ENCODE results near the gene RYR3. TPM values are rescaled to one million over a fixed set of nuclear protein-coding genes. Genes with fewer than 3 reads are reported as not detected.
A peak's percentile ranks its signal among the peaks of the same experiment; 100 is the strongest.
"Not testable (repeated sequence)": the region's sequence is repeated elsewhere in the genome, so short reads cannot be mapped to it uniquely, and the experiment has no call there.

RYR3 gene
- total RNA-seq, 1 donor from 2014 or later = 0.11 TPM

GRCh38 chr15:33813891-33814290 is 503.1 kb downstream of the RYR3 start:
- no peak for DNase-seq (ENCODE audit: low read depth)

DNA sequence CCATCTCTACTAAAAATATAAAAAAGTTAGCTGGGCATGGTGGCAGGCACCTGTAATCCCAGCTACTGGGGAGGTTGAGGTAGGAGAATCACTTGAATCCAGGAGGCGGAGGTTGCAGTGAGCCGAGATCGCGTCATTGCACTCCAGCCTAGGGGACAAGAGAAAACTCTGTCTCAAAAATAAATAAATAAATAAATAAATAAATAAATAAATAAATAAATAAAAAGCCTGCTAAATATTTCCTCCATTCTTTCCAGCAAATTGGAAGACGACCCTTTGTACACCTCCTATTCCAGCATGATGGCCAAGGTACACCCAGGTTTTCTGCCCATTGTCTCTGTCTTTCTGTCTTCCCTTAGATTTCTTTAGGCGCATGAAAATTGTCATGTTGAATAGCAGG is 508.7 kb downstream of the RYR3 start:
- DNase-seq (ENCODE audit: low read depth) = not testable (repeated sequence)

DNA sequence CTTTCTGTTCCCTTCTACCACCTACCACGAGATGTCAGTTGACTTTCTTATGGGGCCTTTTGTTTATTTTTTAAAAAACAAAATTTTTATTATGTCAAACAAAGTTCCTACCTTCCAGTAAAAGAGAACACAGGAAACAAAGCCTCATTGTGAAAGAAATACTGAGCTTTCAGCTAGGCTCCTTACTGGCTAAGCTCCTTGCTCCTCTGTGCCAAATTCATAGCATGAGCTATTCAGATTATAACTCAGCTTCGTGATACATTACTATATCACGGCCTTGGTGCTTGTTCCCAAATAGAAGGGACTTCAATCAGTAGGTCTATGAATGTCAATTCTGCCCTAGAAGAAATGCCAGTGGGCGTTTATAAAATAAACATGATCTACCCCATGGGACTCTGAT is 511.7 kb downstream of the RYR3 start:
- no peak for DNase-seq (ENCODE audit: low read depth)

GRCh38 chr15:33823119-33823518 is 512.4 kb downstream of the RYR3 start:
- DNase-seq (ENCODE audit: low read depth) = no peak

GRCh38 chr15:33825453-33825852 is 514.7 kb downstream of the RYR3 start:
- DNase-seq (ENCODE audit: low read depth) = no peak

DNA sequence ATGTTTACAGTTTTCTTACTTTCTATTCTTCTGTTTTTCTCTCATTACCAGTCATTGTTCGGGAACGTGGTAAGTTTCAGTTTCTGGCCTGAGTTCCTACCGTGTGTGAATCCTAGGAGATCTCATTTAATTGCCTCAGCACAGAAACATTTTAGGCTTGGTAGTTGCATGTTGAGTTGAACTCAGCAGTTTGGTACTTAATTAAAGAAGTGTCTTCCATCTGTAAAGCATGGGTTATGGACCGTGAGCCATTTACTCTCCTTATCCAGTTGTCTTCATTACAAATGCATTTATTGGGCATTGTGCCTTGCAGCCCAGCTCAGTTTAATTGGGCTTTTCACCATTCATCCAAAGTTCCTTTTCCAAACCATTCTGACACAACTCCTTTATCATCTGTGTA is 515.4 kb downstream of the RYR3 start:
- no peak for DNase-seq (ENCODE audit: low read depth)

DNA sequence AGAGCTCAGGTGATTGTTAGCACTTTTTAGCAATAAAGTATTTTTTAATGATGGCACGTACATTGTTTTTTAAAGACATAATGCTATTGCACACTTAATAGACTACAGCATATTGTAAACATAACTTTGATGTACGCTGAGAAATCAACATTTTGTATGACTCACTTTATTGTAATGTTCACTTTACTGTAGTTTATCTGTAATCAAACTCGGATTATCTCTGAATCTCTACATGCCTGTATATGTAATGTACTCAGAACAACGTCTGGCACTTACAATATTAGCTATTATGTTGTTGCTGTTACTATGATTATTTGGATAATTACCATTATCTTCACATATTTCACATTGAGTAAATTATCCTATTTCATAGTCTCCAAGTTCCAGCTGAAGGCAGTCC is 519.6 kb downstream of the RYR3 start:
- DNase-seq (ENCODE audit: low read depth) = no peak

- no peak for DNase-seq (ENCODE audit: low read depth)
Measured at GRCh38 chr15:33831646-33832045, 520.9 kb downstream of the RYR3 start.

GRCh38 chr15:33834892-33835743 is 524.4 kb downstream of the RYR3 start:
- DNase-seq (ENCODE audit: low read depth) = no peak

GRCh38 chr15:33837294-33837693 is 526.5 kb downstream of the RYR3 start:
- DNase-seq (ENCODE audit: low read depth) = peak; percentile 14

- DNase-seq (ENCODE audit: low read depth) = no peak
Measured at GRCh38 chr15:33839540-33839939, 528.8 kb downstream of the RYR3 start.

DNA sequence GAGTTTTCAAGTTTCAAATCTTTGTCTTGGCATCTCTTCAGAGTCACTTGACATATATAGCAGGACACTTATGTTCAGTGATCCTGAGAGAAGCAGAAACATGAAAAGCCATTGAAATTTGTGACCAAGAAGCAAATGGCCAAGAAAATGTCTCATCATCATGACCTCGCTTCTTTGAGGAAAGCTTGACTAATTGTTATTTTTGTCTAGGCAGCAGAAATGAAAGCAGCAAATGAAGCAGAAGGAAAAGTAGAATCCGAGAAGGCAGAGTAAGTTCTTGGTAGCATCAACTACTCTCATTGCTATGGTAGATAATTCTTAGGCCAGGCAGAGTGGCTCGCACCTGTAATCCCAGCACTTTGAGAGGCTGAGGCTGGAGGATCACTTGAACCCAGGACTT is 529.8 kb downstream of the RYR3 start:
- DNase-seq (ENCODE audit: low read depth) = no peak

GRCh38 chr15:33844186-33844585 is 533.4 kb downstream of the RYR3 start:
- no peak for DNase-seq (ENCODE audit: low read depth)

DNA sequence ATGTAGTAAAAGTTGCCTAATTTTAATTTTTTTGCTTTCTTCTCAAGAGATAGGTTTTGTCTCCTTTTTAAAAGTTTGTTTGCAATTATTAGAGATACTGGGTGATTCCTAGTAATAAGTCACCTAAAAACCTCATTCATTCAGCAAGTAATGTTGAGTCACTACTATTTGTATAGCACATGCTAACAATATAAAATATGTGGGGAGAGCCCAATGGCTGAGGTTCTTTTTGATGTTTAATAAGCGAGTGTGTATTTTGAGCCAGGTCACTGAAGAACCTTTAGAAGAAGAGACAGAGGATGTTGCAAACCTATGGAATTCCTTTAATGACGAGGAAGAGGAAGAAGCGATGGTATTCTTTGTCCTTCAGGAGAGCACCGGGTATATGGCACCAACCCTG is 533.8 kb downstream of the RYR3 start:
- DNase-seq (ENCODE audit: low read depth) = no peak

GRCh38 chr15:33846142-33846541 is 535.4 kb downstream of the RYR3 start:
- peak; percentile 31 for DNase-seq (ENCODE audit: low read depth)

DNA sequence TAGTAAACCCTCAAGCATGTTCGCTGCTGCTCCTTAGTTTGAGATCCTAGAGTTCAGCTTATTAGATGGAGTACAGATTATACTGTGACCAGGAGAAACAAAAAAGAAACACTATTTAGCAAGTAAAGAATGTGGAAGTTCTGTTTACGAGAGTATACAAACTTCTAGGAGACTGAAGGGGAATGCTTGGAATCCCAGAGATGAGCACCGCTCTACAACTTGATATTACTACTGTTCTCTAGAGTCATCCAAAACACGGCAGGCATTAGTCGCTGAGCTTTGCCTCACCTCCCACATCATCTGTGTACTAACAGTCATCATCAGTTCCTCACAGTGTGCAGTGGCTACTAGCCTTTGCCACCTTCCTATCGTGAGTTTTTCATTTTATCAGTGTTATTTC is 536.1 kb downstream of the RYR3 start:
- DNase-seq (ENCODE audit: low read depth) = no peak

DNA sequence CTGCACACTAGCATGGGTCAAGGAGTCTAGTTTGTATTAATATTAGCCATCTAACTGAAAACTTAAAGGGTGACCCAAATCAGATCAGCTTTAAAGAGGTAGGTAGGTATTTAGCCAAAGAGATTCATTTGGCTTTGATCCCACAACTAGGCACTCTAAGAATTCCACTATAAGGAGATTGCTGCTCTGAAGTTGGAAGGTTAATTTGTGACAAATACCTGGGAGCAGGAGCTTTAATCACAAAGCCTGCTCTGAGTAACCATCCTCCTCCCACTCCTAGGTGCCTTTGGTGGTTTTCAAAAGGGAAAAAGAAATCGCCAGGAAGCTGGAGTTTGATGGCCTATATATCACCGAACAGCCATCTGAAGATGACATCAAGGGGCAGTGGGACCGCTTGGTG is 537.2 kb downstream of the RYR3 start:
- DNase-seq (ENCODE audit: low read depth) = no peak

- no peak for DNase-seq (ENCODE audit: low read depth)
Measured at GRCh38 chr15:33851079-33851478, 540.3 kb downstream of the RYR3 start.

DNA sequence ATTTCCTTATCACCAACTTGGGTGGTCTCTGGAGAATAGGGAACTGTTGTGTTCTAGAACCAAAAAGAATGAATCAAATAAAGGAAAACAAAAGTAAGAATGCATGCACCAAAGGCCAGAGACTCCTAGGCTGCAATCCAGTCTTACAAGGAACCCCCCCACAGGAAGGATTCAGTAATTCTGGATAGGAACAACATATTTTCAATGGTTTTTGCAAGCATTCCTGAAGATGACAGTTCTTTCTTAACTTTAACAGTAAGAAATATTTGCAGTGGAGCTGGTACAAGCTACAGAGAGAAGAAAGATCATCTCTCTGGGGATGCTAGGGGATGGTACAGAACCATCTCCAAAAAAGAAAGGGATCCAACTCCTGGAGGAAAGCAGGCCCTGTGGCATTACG is 541.3 kb downstream of the RYR3 start:
- DNase-seq (ENCODE audit: low read depth) = no peak

DNA sequence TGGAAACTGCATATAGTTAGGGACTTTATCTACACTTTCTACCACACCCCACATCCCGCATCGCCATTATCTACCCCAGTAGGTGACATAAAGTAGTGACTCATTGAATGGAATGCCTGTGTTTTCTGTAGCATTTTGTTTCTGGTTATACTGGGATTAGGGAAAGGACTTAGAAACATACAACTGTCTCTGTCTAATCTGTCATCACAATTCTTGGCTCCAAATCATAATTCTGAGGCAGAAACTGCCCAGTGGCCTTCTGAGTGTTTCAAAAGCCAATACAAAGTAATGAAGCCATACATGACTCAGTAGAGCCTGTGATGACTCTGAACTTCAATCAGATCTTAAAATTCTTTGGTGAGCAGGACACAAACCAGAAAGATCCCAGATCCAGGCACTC is 541.8 kb downstream of the RYR3 start:
- peak; percentile 20 for DNase-seq (ENCODE audit: low read depth)

- no peak for DNase-seq (ENCODE audit: low read depth)
Measured at GRCh38 chr15:33857726-33858125, 547.0 kb downstream of the RYR3 start.

- no peak for DNase-seq (ENCODE audit: low read depth)
Measured at GRCh38 chr15:33858836-33859235, 548.1 kb downstream of the RYR3 start.

GRCh38 chr15:33859992-33860545 is 549.3 kb downstream of the RYR3 start:
- no peak for DNase-seq (ENCODE audit: low read depth)
